GM11168 (cell line): ENCODE results near the gene CRMP1.

Experiments used
- in situ Hi-C: fragments of 300-500 bp; cut with MboI; formaldehyde crosslinking; loops from one replicate; pipeline ENCODE4 v1.12.0; 2022; ENCODE audit warnings: low sequenced_read_pairs; ENCODE audit not compliant: unreplicated experiment

CRMP1 gene

DNA sequence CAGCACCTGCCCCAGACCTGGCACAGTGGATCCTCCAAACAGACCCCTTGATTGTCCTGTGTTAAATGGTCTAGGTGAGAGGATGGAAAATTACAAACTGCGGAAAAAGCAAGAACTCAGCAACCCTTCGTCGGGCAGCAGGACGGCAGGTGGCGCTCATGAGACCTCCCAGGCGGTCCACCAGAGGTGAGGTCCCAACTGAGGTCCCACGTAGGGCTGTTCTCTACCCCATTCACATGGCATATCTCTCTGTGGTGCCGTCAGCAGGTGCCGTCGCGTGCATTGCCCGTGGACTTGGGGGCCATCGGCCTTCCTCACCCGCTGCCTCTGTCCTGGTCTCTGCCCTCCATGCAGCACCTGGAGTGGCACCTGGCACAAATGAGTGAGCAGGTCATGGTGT lies 88.2 kb downstream of the CRMP1 start:
- in situ Hi-C loops: no loop called here

DNA sequence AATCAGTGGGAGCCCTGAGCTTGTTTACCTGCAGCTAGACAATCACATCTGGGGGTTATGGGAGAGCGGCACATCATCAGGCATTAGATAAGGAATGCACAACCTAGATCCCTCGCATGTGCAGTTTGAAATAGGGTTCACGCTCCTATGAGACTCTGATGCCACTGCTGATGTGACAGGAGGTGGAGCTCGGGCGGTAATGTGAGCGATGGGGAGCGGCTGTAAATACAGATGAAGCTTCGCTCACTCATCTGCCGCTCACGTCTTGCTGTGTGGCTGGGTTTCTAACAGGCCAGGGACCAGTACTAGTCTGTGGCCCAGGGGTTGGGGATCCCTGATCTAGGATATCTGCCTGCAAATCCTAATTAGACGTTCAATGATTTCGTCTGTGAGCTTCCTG lies 90.3 kb downstream of the CRMP1 start:
- in situ Hi-C loops: no loop called here

GRCh38 chr4:5801696-5802095 lies 91.2 kb downstream of the CRMP1 start:
- in situ Hi-C loops: no loop called here

- in situ Hi-C loops: no loop called here
Observed at GRCh38 chr4:5800496-5800895, 92.4 kb downstream of the CRMP1 start.

- in situ Hi-C loops: no loop called here
Observed at GRCh38 chr4:5799406-5799805, 93.5 kb downstream of the CRMP1 start.

DNA sequence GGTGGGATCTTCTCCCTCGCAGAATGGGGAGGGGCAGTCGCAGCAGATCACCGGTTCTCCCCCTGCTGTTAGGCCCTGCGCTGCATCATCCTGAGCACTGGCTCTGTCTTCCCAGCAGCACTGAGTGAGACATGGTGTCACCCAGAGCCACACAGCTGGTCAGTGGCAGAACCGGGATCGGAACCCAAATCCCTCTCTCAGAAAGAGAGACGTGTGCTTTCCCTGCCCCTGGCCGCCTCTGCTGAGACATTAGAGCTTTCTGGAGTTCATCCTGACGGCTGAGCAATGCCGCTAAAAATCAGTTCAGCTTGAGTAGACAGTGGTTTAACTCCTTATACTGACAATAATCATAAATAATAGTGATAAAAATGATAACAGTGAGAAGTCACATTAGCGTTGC lies 93.9 kb downstream of the CRMP1 start:
- in situ Hi-C loops: no loop called here

- in situ Hi-C loops: no loop called here
Observed at GRCh38 chr4:5798462-5798861, 94.4 kb downstream of the CRMP1 start.

DNA sequence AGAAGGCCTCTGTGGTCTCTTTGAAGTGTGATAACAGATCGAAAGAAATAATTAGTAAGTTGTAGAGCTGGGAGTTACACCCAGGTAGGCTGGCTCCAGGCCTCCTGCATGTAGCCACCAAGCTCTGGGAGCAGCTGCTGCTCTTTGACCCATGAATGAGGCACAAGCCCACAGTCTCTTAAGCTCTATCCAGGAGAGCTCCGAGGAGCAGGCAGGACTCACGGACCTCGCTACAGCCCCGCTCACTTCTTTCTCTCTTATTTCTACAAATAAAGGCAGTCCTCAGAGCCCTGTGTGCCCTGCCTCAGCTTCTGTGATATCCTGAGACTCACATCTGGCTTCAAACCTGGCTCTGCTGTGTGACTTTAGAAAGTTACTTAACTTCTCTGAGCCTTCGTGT lies 95.0 kb downstream of the CRMP1 start:
- in situ Hi-C loops: no loop called here

GRCh38 chr4:5796976-5797375 lies 95.9 kb downstream of the CRMP1 start:
- in situ Hi-C loops: no loop called here

DNA sequence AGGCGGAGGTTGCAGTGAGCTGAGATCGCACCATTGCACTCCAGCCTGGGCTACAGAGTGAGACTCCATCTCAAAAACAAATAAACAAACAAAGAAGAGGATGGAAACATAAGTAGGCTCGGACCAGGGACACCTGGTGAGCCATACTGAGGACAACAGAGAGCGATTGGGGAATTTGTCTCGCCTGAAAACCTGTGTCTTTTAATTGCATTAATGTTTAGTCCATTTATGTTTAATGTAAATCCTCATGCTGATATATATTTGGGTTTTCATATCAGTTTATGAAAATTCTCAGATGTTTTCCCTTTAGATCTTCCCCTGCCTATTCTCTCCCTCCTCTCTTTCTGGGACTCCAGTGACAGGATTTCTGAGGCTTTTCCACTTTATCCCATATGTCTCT lies 97.3 kb downstream of the CRMP1 start:
- in situ Hi-C loops: no loop called here

- in situ Hi-C loops: no loop called here
Observed at GRCh38 chr4:5793514-5793913, 99.4 kb downstream of the CRMP1 start.

DNA sequence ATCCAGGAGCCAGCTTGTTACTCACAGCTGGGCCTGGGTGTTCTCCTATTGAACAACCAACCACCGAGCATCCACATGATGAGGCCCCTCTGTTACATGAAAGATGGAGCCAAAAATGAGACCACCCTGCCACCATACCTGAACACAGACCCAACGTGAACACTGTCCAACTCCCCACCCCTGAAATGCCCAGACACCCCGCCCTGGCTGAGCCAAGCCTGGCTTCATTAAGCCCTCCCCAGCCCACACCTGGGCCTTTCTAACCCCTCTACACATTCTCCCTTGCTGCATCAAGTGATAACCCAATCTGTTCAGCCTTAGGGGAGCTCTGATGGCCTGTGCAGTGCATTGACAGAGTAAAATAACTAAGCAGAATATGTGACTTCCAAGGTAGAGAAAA lies 101.2 kb downstream of the CRMP1 start:
- in situ Hi-C loops: no loop called here

- in situ Hi-C loops: no loop called here
Observed at GRCh38 chr4:5790546-5790857, 102.4 kb downstream of the CRMP1 start.

DNA sequence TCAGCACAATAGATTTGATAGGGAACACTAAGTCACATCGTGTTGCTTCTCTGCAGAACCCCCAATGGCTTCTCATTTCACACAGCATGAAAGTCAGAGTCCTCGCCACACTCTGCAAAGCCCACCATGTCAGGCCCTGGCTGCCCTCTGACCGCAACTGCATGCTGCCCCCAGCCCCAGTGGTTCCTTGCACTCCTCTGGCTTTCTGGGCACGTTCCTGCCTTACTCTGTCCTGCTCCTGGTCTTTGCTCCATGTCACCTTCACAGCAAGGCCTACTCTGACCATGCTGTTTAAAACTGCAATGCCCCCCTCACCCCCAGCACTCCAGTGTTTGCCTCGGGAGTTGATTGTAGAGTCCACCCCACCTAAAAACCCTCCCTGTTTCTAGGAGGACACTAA lies 103.7 kb downstream of the CRMP1 start:
- in situ Hi-C loops: no loop called here

GRCh38 chr4:5788144-5788543 lies 104.7 kb downstream of the CRMP1 start:
- in situ Hi-C loops: no loop called here

GRCh38 chr4:5787311-5787710 lies 105.6 kb downstream of the CRMP1 start:
- in situ Hi-C loops: no loop called here

DNA sequence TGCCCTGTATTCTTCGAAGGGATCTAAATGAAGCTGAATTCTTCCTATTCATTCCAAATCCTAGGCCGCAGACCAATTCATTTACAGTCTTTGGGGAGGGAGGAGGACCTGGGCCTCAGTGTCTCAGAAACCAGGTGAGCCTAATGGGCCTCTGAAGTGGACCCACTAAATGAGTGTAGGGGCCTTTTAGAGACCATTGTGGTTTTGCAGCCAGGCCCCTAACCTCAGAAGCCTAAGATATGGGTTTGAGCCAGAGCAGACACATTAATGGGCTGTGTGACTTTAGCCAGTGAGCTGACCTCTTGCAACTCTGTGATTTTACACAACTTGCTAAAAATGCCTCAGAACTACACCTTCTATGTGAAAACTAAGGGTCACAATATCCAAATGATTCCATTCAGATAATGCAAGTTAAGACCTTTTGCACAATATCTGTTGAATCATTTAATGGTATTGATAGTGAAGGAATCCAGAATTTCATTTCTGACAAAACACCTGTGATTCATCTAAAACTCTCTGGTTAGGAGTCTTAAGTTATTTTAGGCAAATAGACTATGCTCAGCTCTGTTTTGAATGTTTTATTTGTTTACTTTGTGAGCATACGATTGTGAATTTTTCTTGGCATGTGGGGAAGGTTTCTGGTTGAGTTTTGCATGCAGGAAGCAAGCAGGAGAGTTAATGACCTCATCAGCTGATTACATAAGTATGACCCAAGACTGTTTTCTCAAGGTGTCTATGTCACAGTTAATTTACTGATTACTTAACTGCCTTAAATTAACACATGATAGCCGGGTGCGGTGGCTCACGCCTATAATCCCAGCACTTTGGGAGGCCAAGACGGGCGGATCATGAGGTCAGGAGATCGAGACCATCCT lies 106.8 kb downstream of the CRMP1 start:
- in situ Hi-C loops: no loop called here

DNA sequence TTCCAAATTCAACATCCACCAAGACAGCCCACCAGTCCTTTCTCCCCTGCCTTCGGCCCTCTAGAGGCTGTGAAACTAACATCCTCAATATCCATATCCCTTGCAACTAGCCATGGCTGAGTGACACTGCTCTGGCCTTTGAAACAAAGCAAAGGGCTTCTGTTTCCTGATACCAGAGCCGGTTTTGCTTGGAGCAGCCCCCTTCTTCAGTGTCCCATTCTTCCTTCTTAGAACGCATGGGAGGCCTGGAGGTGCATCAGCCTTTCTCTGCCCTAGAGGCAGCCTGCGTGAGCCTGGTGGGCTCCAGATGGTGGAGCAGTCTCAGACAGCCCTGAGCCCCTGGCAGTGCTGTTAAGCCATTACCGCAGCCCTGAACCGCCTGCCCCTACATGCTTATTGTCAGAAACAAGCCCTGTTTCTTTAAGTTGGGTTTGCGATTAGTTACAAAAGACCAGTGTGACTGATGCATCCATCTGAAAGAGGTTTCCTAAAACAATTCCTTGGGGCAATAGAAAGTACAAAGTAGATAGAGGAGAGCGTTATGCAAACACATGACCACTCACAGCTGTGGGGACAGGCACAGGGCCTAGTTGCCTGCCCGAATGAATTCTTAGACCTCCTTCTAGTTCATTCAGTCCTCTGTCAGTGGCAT lies 107.8 kb downstream of the CRMP1 start:
- in situ Hi-C loops: no loop called here

GRCh38 chr4:5784021-5784420 lies 108.9 kb downstream of the CRMP1 start:
- in situ Hi-C loops: no loop called here

DNA sequence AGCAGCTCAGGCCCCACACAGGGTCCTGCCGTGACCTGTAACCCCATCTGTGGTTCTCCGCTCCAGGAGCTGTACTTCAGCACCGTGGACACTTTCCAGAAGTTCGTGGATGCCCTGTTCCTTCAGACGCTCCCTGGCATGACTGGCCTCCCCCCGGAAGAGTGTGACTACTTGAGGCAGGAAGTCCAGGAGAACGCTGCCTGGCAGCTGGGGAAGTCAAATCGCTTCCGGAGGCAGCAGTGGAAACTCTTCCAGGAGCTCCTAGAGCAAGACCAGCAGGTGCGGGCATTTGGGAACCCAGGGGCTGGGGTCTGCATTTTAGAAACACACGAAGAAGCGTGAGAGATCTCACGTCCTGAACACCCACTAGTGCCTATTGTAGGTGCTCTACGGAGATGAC lies 109.4 kb downstream of the CRMP1 start:
- in situ Hi-C loops: no loop called here

DNA sequence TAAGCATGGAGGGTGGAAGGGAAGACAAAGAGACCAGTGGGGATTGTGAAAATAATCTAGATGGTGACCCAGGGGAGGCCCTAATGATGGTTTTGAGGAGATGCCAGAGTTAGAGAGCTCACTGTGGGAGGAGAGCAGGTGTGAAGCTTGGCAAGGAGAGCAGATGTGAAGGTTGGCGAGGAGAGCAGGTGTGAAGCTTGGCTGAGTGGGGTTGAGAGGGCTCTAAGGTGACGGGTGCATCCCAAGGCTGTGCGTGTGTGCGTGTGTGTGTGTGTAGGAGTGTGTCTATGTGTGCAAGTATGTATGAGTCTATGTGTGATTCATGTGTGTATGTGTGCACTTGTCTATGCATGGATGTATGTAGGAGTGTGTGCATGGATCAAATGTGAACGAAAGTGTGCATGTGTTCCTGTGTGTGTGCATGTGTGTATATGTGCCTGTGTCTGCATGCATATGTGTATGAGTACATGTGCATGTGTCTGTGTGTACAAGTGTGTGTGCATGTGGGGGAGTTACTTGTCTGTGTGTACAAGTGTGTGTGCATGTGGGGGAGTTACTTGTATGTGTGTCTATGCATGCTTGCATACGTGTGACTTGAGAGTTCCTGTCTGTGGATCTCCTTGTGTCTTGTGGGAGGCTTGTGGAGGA lies 109.9 kb downstream of the CRMP1 start:
- in situ Hi-C loops: no loop called here

- in situ Hi-C loops: no loop called here
Observed at GRCh38 chr4:5781691-5782090, 111.2 kb downstream of the CRMP1 start.
